Umbilical cord (tissue), 2 donors: ENCODE measurements around the gene TRIM36. TPM values are rescaled to one million over a fixed set of nuclear protein-coding genes. Genes with fewer than 3 reads are reported as not detected.
A peak's percentile ranks its signal among the peaks of the same experiment; 100 is the strongest.

ENCODE experiments used
- DNase-seq: peaks from one replicate; pipeline ENCODE4 v3.0.0-alpha.2; 2015; ENCODE audit warnings: low spot score
- total RNA-seq: library from RNA; depleted of rRNA; stranded (reverse); fragments of >200 nt; gene quantifications from one replicate; pipeline ENCODE4 v1.2.3, GENCODE V29; 2014; ENCODE audit warnings: low replicate concordance; ENCODE audit not compliant: insufficient read depth

Gene TRIM36
- total RNA-seq, 1 donor from 2014 or later = 6.3 TPM

GRCh38 chr5:115166744-115167393, 2.8 kb downstream of the TRIM36 start:
- no peak for DNase-seq

- no peak for DNase-seq
Observed at GRCh38 chr5:115165790-115166189, 3.9 kb downstream of the TRIM36 start.

- no peak for DNase-seq
Observed at GRCh38 chr5:115160975-115161475, 8.7 kb downstream of the TRIM36 start.

GRCh38 chr5:115151208-115151805, 18.4 kb downstream of the TRIM36 start:
- DNase-seq = no peak

- DNase-seq = no peak
Observed at GRCh38 chr5:115150512-115150911, 19.2 kb downstream of the TRIM36 start.

- no peak for DNase-seq
Observed at GRCh38 chr5:115147052-115147451, 22.7 kb downstream of the TRIM36 start.

- no peak for DNase-seq
Observed at GRCh38 chr5:115136294-115136693, 33.4 kb downstream of the TRIM36 start.

GRCh38 chr5:115132465-115132864, 37.2 kb downstream of the TRIM36 start:
- DNase-seq = peak; percentile 8

GRCh38 chr5:115126303-115126702, 43.4 kb downstream of the TRIM36 start:
- no peak for DNase-seq

- no peak for DNase-seq
Observed at GRCh38 chr5:115124741-115125140, 45.0 kb downstream of the TRIM36 start.

GRCh38 chr5:115116001-115116400, 53.7 kb downstream of the TRIM36 start:
- DNase-seq = no peak

GRCh38 chr5:115109840-115110239, 59.9 kb downstream of the TRIM36 start:
- no peak for DNase-seq

GRCh38 chr5:115109356-115109755, 60.4 kb downstream of the TRIM36 start:
- DNase-seq = no peak

- DNase-seq = peak; percentile 65
Observed at GRCh38 chr5:115100319-115100955, 69.3 kb downstream of the TRIM36 start.

GRCh38 chr5:115098041-115098702, 71.5 kb downstream of the TRIM36 start:
- DNase-seq = peak; percentile 56

- DNase-seq = no peak
Observed at GRCh38 chr5:115097236-115097635, 72.5 kb downstream of the TRIM36 start.

GRCh38 chr5:115096034-115096769, 73.5 kb downstream of the TRIM36 start:
- DNase-seq = peak; percentile 74

GRCh38 chr5:115087951-115088350, 81.8 kb downstream of the TRIM36 start:
- DNase-seq = no peak

GRCh38 chr5:115086473-115086872, 83.2 kb downstream of the TRIM36 start:
- DNase-seq = no peak

GRCh38 chr5:115084246-115084793, 85.4 kb downstream of the TRIM36 start:
- no peak for DNase-seq

GRCh38 chr5:115079924-115080623, 89.6 kb downstream of the TRIM36 start:
- DNase-seq = no peak
